Ascending aorta (tissue), 2 donors: ENCODE data around the gene SYNE4. TPM values are rescaled to one million over a fixed set of nuclear protein-coding genes. Genes with fewer than 3 reads are reported as not detected.
A peak's percentile ranks its signal among the peaks of the same experiment; 100 is the strongest.
"Not testable (repeated sequence)": the region's sequence is repeated elsewhere in the genome, so short reads cannot be mapped to it uniquely, and the experiment has no call there.

Source experiments
- DNase-seq, 2 donors: peaks; one replicate each; pipeline ENCODE4 v3.0.0-alpha.2; 2019; ENCODE audit warnings: low spot score in 2 of 2
- H3K27ac ChIP-seq, 2 donors: fragments of 200-600 bp; sonication (generic); one replicate each; pipeline ENCODE4 v1.5.1; 2016 to 2017; ENCODE audit warnings: mild to moderate bottlenecking in 1 of 2
- H3K27me3 ChIP-seq: fragments of 200-600 bp; sonication (generic); one replicate; pipeline ENCODE4 v1.5.1; 2017
- H3K36me3 ChIP-seq, 2 donors: fragments of 200-600 bp; sonication (generic); one replicate each; pipeline ENCODE4 v1.5.1; 2016
- H3K4me1 ChIP-seq, 2 donors: fragments of 200-600 bp; sonication (generic); one replicate each; pipeline ENCODE4 v1.5.1; 2016 to 2017; ENCODE audit warnings: mild to moderate bottlenecking in 1 of 2
- H3K4me3 ChIP-seq, 2 donors: fragments of 200-600 bp; sonication (generic); one replicate each; pipeline ENCODE4 v1.5.1; 2016 to 2017; ENCODE audit warnings: mild to moderate bottlenecking in 1 of 2
- H3K9me3 ChIP-seq, 2 donors: fragments of 200-600 bp; sonication (generic); one replicate each; pipeline ENCODE4 v1.5.1; 2016
- CTCF ChIP-seq, 3 experiments: fragments of 200-600 bp in 2 of 3; fragments of 450-650 bp in 1 of 3; sonication (generic) in 2 of 3; IDR thresholded peaks; one replicate each; pipeline ENCODE4 v1.5.1; 2016 to 2019; ENCODE audit warnings: antibody characterized with exemption in 3 of 3, mild to moderate bottlenecking in 1 of 3, moderate library complexity in 1 of 3
- intact Hi-C: fragments of 100-400 bp; cut with DNase I; formaldehyde crosslinking; loops from one replicate; pipeline ENCODE4 v1.15.1; 2023
- total RNA-seq: library from RNA; depleted of rRNA; stranded (reverse); fragments of >200 nt; gene quantifications from one replicate; pipeline ENCODE4 v1.1.0, GENCODE V29; 2016

The SYNE4 gene
- total RNA-seq, 1 donor from 2014 or later, result not detected

- no peak overlapping the region for H3K27ac ChIP-seq
- no peak for TF ChIP-seq CTCF (IDR thresholded peaks at IDR 0.05)
- intact Hi-C loops, result no loop called here
- DNase-seq, result no peak
- no peak overlapping the region for H3K4me3 ChIP-seq
- no peaks in the 10 kb centered on the region for H3K9me3 ChIP-seq
- H3K36me3 ChIP-seq, result no peaks in the 10 kb centered on the region
- H3K27me3 ChIP-seq, result no peaks in the 10 kb centered on the region
- H3K4me1 ChIP-seq, result peaks cover 0 to 5% of the 10 kb centered on the region in 2 donors
Measured at GRCh38 chr19:35960432-35960972, 48.1 kb downstream of the SYNE4 start.

GRCh38 chr19:35959968-35960320 lies 48.7 kb downstream of the SYNE4 start:
- Histone ChIP-seq H3K9me3 (no peaks in the 10 kb centered on the region), H3K27me3 (no peaks in the 10 kb centered on the region), H3K4me1 (peaks cover 0 to 5% of the 10 kb centered on the region in 2 donors), H3K36me3 (no peaks in the 10 kb centered on the region), H3K4me3 (no peak overlapping the region), H3K27ac (no peak overlapping the region)
- no peak for DNase-seq
- intact Hi-C loops, result no loop called here
- no peak for TF ChIP-seq CTCF (IDR thresholded peaks at IDR 0.05)

GRCh38 chr19:35959040-35959967 lies 49.3 kb downstream of the SYNE4 start:
- H3K27ac ChIP-seq, result no peak overlapping the region
- no peaks in the 10 kb centered on the region for H3K9me3 ChIP-seq
- peaks cover 0 to 5% of the 10 kb centered on the region in 2 donors for H3K4me1 ChIP-seq
- H3K36me3 ChIP-seq, result no peaks in the 10 kb centered on the region
- H3K27me3 ChIP-seq, result no peaks in the 10 kb centered on the region
- intact Hi-C loops, result no loop called here
- DNase-seq, result no peak
- peak overlapping the region in 1 of 2 donors; percentile 41 for H3K4me3 ChIP-seq
- peak in 2 of 3 experiments; percentile 10 to 33 for TF ChIP-seq CTCF (IDR thresholded peaks at IDR 0.05)

- DNase-seq, result no peak
- no peaks in the 10 kb centered on the region for H3K36me3 ChIP-seq
- H3K27ac ChIP-seq, result no peak overlapping the region
- H3K9me3 ChIP-seq, result no peaks in the 10 kb centered on the region
- TF ChIP-seq CTCF (IDR thresholded peaks at IDR 0.05), result no peak
- no peaks in the 10 kb centered on the region for H3K27me3 ChIP-seq
- intact Hi-C loops, result no loop called here
- H3K4me1 ChIP-seq, result peaks cover 0 to 5% of the 10 kb centered on the region in 2 donors
- peak overlapping the region in 1 of 2 donors; percentile 41 for H3K4me3 ChIP-seq
Measured at GRCh38 chr19:35958660-35959039, 50.0 kb downstream of the SYNE4 start.

- H3K4me1 ChIP-seq, H3K27ac ChIP-seq, intact Hi-C loops, DNase-seq, H3K9me3 ChIP-seq, H3K4me3 ChIP-seq, H3K27me3 ChIP-seq, H3K36me3 ChIP-seq: not testable (repeated sequence)
Measured at GRCh38 chr19:35957411-35957810, 51.2 kb downstream of the SYNE4 start.

GRCh38 chr19:35955881-35956634 lies 52.6 kb downstream of the SYNE4 start:
- Histone ChIP-seq H3K27ac (no peak overlapping the region), H3K4me1 (peaks cover 0 to 5% of the 10 kb centered on the region in 2 donors), H3K27me3 (no peaks in the 10 kb centered on the region)

More at GRCh38 chr19:35955881-35956634, 52.6 kb downstream of the SYNE4 start:
- intact Hi-C loops, result no loop called here
- no peak for TF ChIP-seq CTCF (IDR thresholded peaks at IDR 0.05)
- Histone ChIP-seq H3K9me3 (no peaks in the 10 kb centered on the region), H3K4me3 (no peak overlapping the region), H3K36me3 (no peaks in the 10 kb centered on the region)
- DNase-seq, result no peak
